Trophoblast cell (in vitro differentiated cells and primary cell): ENCODE results near the gene KMT2A.
"Not testable (repeated sequence)": the region's sequence is repeated elsewhere in the genome, so short reads cannot be mapped to it uniquely, and the experiment has no call there.

ENCODE experiments used
- DNase-seq, 2 donors: peaks; one replicate each; pipeline ENCODE4 v3.0.0-alpha.2; 2016
- H2AFZ ChIP-seq: 2 replicates; pipeline ENCODE4 v1.6.1; 2013; ENCODE audit warnings: low read length, moderate library complexity, mild to moderate bottlenecking; ENCODE audit not compliant: insufficient read depth, poor library complexity
- H2AK5ac ChIP-seq: 2 replicates; pipeline ENCODE4 v1.6.1; 2013; ENCODE audit warnings: mild to moderate bottlenecking, low read length
- H2BK120ac ChIP-seq: 2 replicates; pipeline ENCODE4 v1.6.1; 2013; ENCODE audit warnings: low read length, mild to moderate bottlenecking, moderate library complexity; ENCODE audit not compliant: insufficient read depth, poor library complexity
- H2BK12ac ChIP-seq: 2 replicates; pipeline ENCODE4 v1.6.1; 2013; ENCODE audit warnings: mild to moderate bottlenecking, low read length, moderate library complexity
- H2BK5ac ChIP-seq: 2 replicates; pipeline ENCODE4 v1.6.1; 2013; ENCODE audit warnings: low read length, low read depth, moderate library complexity, mild to moderate bottlenecking; ENCODE audit not compliant: poor library complexity
- H3K14ac ChIP-seq: 2 replicates; pipeline ENCODE4 v1.6.1; 2013; ENCODE audit warnings: mild to moderate bottlenecking, low read length
- H3K18ac ChIP-seq: 2 replicates; pipeline ENCODE4 v1.6.1; 2013; ENCODE audit warnings: mild to moderate bottlenecking, low read length
- H3K23ac ChIP-seq: 2 replicates; pipeline ENCODE4 v1.6.1; 2013; ENCODE audit warnings: low read length
- H3K27ac ChIP-seq: 2 replicates; pipeline ENCODE4 v1.5.1; 2013; ENCODE audit warnings: low read depth, mild to moderate bottlenecking, inconsistent platforms, low read length, moderate library complexity
- H3K27me3 ChIP-seq: 2 replicates; pipeline ENCODE4 v1.6.1; 2013; ENCODE audit warnings: inconsistent platforms, mild to moderate bottlenecking, low read length, moderate library complexity; ENCODE audit not compliant: insufficient read depth
- H3K36me3 ChIP-seq, 2 experiments: 1 replicate in 1 of 2; 2 replicates in 1 of 2; pipeline ENCODE4 v1.6.1; 2013; ENCODE audit warnings: low read length in 2 of 2, mild to moderate bottlenecking in 2 of 2, moderate library complexity in 1 of 2; ENCODE audit not compliant: insufficient read depth in 2 of 2, control insufficient read depth in 1 of 2
- H3K4ac ChIP-seq: 2 replicates; pipeline ENCODE4 v1.6.1; 2013; ENCODE audit warnings: low read depth, mild to moderate bottlenecking, low read length, moderate library complexity
- H3K4me1 ChIP-seq, 2 experiments: 1 replicate in 1 of 2; 2 replicates in 1 of 2; pipeline ENCODE4 v1.6.1; 2013; ENCODE audit warnings: low read length in 2 of 2, mild to moderate bottlenecking in 2 of 2, moderate library complexity in 1 of 2; ENCODE audit not compliant: insufficient read depth in 2 of 2, control insufficient read depth in 1 of 2
- H3K4me2 ChIP-seq: 2 replicates; pipeline ENCODE4 v1.6.1; 2013; ENCODE audit warnings: inconsistent platforms, mild to moderate bottlenecking, low read length, moderate library complexity
- H3K4me3 ChIP-seq: 2 replicates; pipeline ENCODE4 v1.5.1; 2013; ENCODE audit warnings: mild to moderate bottlenecking, low read depth, low read length, inconsistent platforms
- H3K79me1 ChIP-seq: one replicate; pipeline ENCODE4 v1.6.1; 2013; ENCODE audit warnings: low read length
- H3K79me2 ChIP-seq: 2 replicates; pipeline ENCODE4 v1.6.1; 2013; ENCODE audit warnings: low read length, mild to moderate bottlenecking; ENCODE audit not compliant: control insufficient read depth, insufficient read depth, poor library complexity
- H3K9ac ChIP-seq: 2 replicates; pipeline ENCODE4 v1.6.1; 2013; ENCODE audit warnings: mild to moderate bottlenecking, low read length
- H3K9me3 ChIP-seq: 2 replicates; pipeline ENCODE4 v1.6.1; 2013; ENCODE audit warnings: low read depth, mild to moderate bottlenecking, control low read depth, inconsistent platforms, low read length; ENCODE audit not compliant: insufficient read depth
- H4K12ac ChIP-seq: 2 replicates; pipeline ENCODE4 v1.6.1; 2013; ENCODE audit warnings: low read depth, mild to moderate bottlenecking, low read length, moderate library complexity
- H4K8ac ChIP-seq: 2 replicates; pipeline ENCODE4 v1.6.1; 2013; ENCODE audit warnings: low read depth, mild to moderate bottlenecking, low read length, moderate library complexity
- H4K91ac ChIP-seq: one replicate; pipeline ENCODE4 v1.6.1; 2013; ENCODE audit warnings: low read depth, mild to moderate bottlenecking, low read length, moderate library complexity
- WGBS: extraction: QIAGEN DNeasy Blood & Tissue Kit; methylation state at CpG from one replicate; pipeline ENCODE4 v1.1.7; 2013; ENCODE audit warnings: missing lambda C conversion rate; ENCODE audit not compliant: insufficient read length, insufficient coverage; ENCODE audit errors: extremely low coverage; 5-methylcytosine and 5-hydroxymethylcytosine counted together

Gene KMT2A

DNA sequence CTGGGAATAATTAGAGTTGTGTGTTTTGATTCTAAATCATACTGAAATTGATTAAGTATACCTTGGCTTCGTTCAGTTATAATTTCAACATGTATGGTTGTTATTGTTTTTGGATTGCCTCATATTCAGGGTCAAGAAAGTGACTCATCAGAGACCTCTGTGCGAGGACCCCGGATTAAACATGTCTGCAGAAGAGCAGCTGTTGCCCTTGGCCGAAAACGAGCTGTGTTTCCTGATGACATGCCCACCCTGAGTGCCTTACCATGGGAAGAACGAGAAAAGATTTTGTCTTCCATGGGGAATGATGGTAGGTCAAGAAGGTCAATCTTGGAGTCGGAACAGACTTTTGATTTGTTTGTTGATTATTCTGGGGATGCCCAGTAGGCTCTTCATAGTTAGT lies 40.4 kb downstream of the KMT2A start:
- WGBS, result no CpG with 5 or more reads among the region's 7 CpGs
- H2BK12ac ChIP-seq, result no peak overlapping the region
- H4K12ac ChIP-seq, result no peak overlapping the region
- no peak overlapping the region for H3K9ac ChIP-seq
- H3K23ac ChIP-seq, result no peak overlapping the region
- no peak overlapping the region for H3K14ac ChIP-seq
- no peak overlapping the region for H2AK5ac ChIP-seq
- H2AFZ ChIP-seq, result no peak overlapping the region
- no peak overlapping the region for H4K8ac ChIP-seq
- H3K4me3 ChIP-seq, result no peak overlapping the region
- no peak overlapping the region for H2BK120ac ChIP-seq
- DNase-seq, result no peak
- H3K4ac ChIP-seq, result no peak overlapping the region
- no peak overlapping the region for H2BK5ac ChIP-seq
- no peaks in the 10 kb centered on the region for H3K4me1 ChIP-seq
- H3K4me2 ChIP-seq, result no peak overlapping the region
- no peaks in the 10 kb centered on the region for H3K79me1 ChIP-seq
- no peak overlapping the region for H4K91ac ChIP-seq
- H3K18ac ChIP-seq, result no peak overlapping the region
- peaks cover 11 to 37% of the 10 kb centered on the region in 2 experiments for H3K36me3 ChIP-seq
- H3K9me3 ChIP-seq, result peaks cover 1% of the 10 kb centered on the region
- no peak overlapping the region for H3K27ac ChIP-seq
- no peaks in the 10 kb centered on the region for H3K27me3 ChIP-seq
- H3K79me2 ChIP-seq, result no peaks in the 10 kb centered on the region

DNA sequence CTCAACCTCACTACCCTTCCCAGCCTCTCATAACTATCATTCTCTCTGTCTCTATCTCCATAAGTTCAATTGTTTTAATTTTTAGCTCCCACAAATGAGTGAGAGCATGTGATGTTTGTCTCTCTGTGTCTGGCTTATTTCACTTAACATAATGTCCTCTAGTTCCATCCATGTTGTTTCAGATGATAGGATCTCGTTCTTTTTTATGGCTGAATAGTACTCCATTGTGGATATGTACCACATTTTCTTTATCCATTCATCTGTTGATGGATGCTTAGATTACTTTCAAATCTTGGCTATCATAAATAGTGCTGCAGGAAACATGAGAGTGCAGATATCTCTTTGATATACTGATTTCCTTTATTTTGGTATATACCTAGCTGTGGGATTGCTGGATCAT lies 44.9 kb downstream of the KMT2A start:
- no CpG with 5 or more reads among the region's 1 CpG for WGBS
- H2BK5ac ChIP-seq, H3K9me3 ChIP-seq, H3K4ac ChIP-seq, H3K79me1 ChIP-seq, H3K4me3 ChIP-seq, H3K27ac ChIP-seq, H3K79me2 ChIP-seq, H3K4me2 ChIP-seq, H4K8ac ChIP-seq, H2BK12ac ChIP-seq, H3K27me3 ChIP-seq, H3K4me1 ChIP-seq, H2AFZ ChIP-seq, H3K9ac ChIP-seq, H3K18ac ChIP-seq, H3K23ac ChIP-seq, H4K91ac ChIP-seq, H3K14ac ChIP-seq, DNase-seq, H2AK5ac ChIP-seq, H4K12ac ChIP-seq, H2BK120ac ChIP-seq: not testable (repeated sequence)
- H3K36me3 ChIP-seq, result peaks cover 25 to 40% of the 10 kb centered on the region in 2 experiments

DNA sequence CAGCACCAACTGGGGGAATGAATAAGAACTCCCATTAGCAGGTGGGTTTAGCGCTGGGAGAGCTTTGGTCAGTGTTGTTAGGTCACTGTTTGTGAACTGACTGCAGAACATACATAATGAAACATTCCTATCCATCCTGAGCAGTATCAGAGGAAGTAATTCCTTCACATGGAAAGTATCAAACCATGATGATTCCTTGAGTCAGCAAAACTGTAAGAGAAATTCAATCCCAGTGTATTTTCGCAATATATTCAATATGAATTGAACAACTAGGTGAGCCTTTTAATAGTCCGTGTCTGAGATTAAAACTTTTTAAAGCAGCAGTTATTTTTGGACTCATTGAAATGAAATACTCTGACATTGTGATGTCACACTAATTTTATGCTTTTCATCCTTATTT lies 48.1 kb downstream of the KMT2A start:
- Histone ChIP-seq H3K23ac (no peak overlapping the region), H3K9me3 (no peaks in the 10 kb centered on the region), H2BK5ac (no peak overlapping the region), H3K79me2 (no peaks in the 10 kb centered on the region), H3K4me2 (no peak overlapping the region), H4K8ac (no peak overlapping the region), H4K12ac (no peak overlapping the region), H2BK12ac (no peak overlapping the region), H2AK5ac (no peak overlapping the region), H3K4me1 (no peaks in the 10 kb centered on the region), H2AFZ (no peak overlapping the region), H3K4ac (no peak overlapping the region), H3K36me3 (peaks cover 23 to 33% of the 10 kb centered on the region in 2 experiments), H4K91ac (no peak overlapping the region), H3K79me1 (no peaks in the 10 kb centered on the region), H3K18ac (no peak overlapping the region), H3K4me3 (no peak overlapping the region), H3K14ac (no peak overlapping the region), H3K9ac (no peak overlapping the region), H2BK120ac (no peak overlapping the region), H3K27me3 (no peaks in the 10 kb centered on the region), H3K27ac (no peak overlapping the region)
- no peak for DNase-seq
- no CpG with 5 or more reads among the region's 3 CpGs for WGBS

DNA sequence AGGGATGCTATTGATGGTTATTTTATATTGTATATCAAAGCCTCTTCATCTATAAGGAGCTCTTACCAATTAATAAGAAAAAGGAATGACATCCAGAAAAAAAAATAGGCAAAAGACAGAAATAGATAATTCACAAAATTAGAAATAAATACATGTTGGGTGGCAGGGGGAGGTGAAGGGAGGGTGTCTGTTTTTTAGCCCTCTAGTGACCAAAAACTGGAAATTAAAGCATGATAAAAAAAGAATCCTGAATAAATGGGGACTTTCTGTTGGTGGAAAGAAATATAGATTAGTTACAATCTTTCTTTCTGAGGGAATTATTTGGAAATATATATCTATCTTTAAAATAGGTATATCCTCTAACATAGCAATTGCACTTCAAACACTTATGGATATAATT lies 49.0 kb downstream of the KMT2A start:
- Histone ChIP-seq H3K18ac (no peak overlapping the region), H2BK5ac (no peak overlapping the region), H3K9me3 (no peaks in the 10 kb centered on the region), H3K4me3 (no peak overlapping the region), H3K14ac (no peak overlapping the region), H4K91ac (no peak overlapping the region), H4K8ac (no peak overlapping the region), H3K4ac (no peak overlapping the region), H3K9ac (no peak overlapping the region), H3K36me3 (peaks cover 25 to 38% of the 10 kb centered on the region in 2 experiments), H2AFZ (no peak overlapping the region), H3K79me2 (no peaks in the 10 kb centered on the region), H4K12ac (no peak overlapping the region), H3K79me1 (no peaks in the 10 kb centered on the region), H3K27ac (no peak overlapping the region), H3K27me3 (no peaks in the 10 kb centered on the region), H3K23ac (no peak overlapping the region), H2BK12ac (no peak overlapping the region), H2AK5ac (no peak overlapping the region), H3K4me2 (no peak overlapping the region), H2BK120ac (no peak overlapping the region), H3K4me1 (no peaks in the 10 kb centered on the region)
- no peak for DNase-seq
